Lower leg skin (tissue), 4 donors: ENCODE results near the gene FAM177A1. TPM values are rescaled to one million over a fixed set of nuclear protein-coding genes. Genes with fewer than 3 reads are reported as not detected.
"Not testable (repeated sequence)": the region's sequence is repeated elsewhere in the genome, so short reads cannot be mapped to it uniquely, and the experiment has no call there.

Experiments used
- DNase-seq, 2 donors: peaks; one replicate each; pipeline ENCODE4 v3.0.0-alpha.2; 2019; ENCODE audit warnings: low spot score in 2 of 2
- H3K4me3 ChIP-seq: fragments of 200-600 bp; sonication (generic); 2 replicates; pipeline ENCODE4 v1.5.1; 2017; ENCODE audit warnings: mild to moderate bottlenecking, low read depth; ENCODE audit not compliant: poor library complexity, severe bottlenecking
- CTCF ChIP-seq, 3 donors: fragments of 450-650 bp; IDR thresholded peaks; one replicate each; pipeline ENCODE4 v1.5.1; 2016; ENCODE audit warnings: antibody characterized with exemption in 3 of 3, mild to moderate bottlenecking in 3 of 3, moderate library complexity in 2 of 3
- POLR2A ChIP-seq, 2 donors: fragments of 450-650 bp; IDR thresholded peaks; one replicate each; pipeline ENCODE4 v1.6.1; 2016 to 2017; ENCODE audit warnings: antibody characterized with exemption in 2 of 2, mild to moderate bottlenecking in 1 of 2, moderate library complexity in 1 of 2
- WGBS, 2 donors: methylation state at CpG; one replicate each; pipeline ENCODE4 v1.1.5; 2018; 5-methylcytosine and 5-hydroxymethylcytosine counted together
- intact Hi-C: fragments of 100-400 bp; cut with DNase I; formaldehyde crosslinking; loops from one replicate; pipeline ENCODE4 v1.15.0; 2023; ENCODE audit warnings: low total_unique reads
- total RNA-seq, 4 donors: library from RNA; depleted of rRNA; stranded (reverse); fragments of >200 nt; gene quantifications; one replicate each; pipeline ENCODE4 v1.1.0, GENCODE V29; 2016

The FAM177A1 gene
- total RNA-seq, 4 donors from 2014 or later, result 38.8 to 51.5 (median 47.7) TPM

- no peak for TF ChIP-seq CTCF (IDR thresholded peaks at IDR 0.05)
- TF ChIP-seq POLR2A (IDR thresholded peaks at IDR 0.05), result no peak
- WGBS, 2 donors, result 86% methylated on average over 4 of the region's 4 CpGs
- intact Hi-C loops, result no loop called here
Measured at GRCh38 chr14:35020713-35021112, 25.4 kb upstream of the FAM177A1 start.

GRCh38 chr14:35028435-35028834 is 17.6 kb upstream of the FAM177A1 start:
- no peak for DNase-seq
- TF ChIP-seq CTCF (IDR thresholded peaks at IDR 0.05) (no peak), POLR2A (IDR thresholded peaks at IDR 0.05) (no peak)
- intact Hi-C loops, result no loop called here
- WGBS, 2 donors, result 93 to 96% methylated on average over 2 of the region's 2 CpGs
- no peak overlapping the region for H3K4me3 ChIP-seq

More at GRCh38 chr14:35020713-35021112, 25.4 kb upstream of the FAM177A1 start:
- H3K4me3 ChIP-seq, result no peak overlapping the region
- DNase-seq, result no peak

- intact Hi-C loops, result no loop called here
- 91 to 100% methylated on average over 2 of the region's 2 CpGs for WGBS, 2 donors
- DNase-seq, result no peak
- TF ChIP-seq CTCF (IDR thresholded peaks at IDR 0.05) (no peak), POLR2A (IDR thresholded peaks at IDR 0.05) (no peak)
- H3K4me3 ChIP-seq, result no peak overlapping the region
Measured at GRCh38 chr14:35032562-35032961, 13.5 kb upstream of the FAM177A1 start.

GRCh38 chr14:35034440-35034833 is 11.6 kb upstream of the FAM177A1 start:
- intact Hi-C loops, result no loop called here
- DNase-seq, result no peak
- 88 to 97% methylated on average over 5 of the region's 5 CpGs for WGBS, 2 donors
- no peak overlapping the region for H3K4me3 ChIP-seq
- no peak for TF ChIP-seq CTCF (IDR thresholded peaks at IDR 0.05)
- no peak for TF ChIP-seq POLR2A (IDR thresholded peaks at IDR 0.05)

GRCh38 chr14:35034944-35035554 is 11.0 kb upstream of the FAM177A1 start:
- DNase-seq, H3K4me3 ChIP-seq, intact Hi-C loops: not testable (repeated sequence)
- WGBS, 2 donors, result 94 to 98% methylated on average over 5 of the region's 5 CpGs

GRCh38 chr14:35038312-35038711 is 7.8 kb upstream of the FAM177A1 start:
- intact Hi-C loops, DNase-seq, H3K4me3 ChIP-seq: not testable (repeated sequence)
- WGBS, 2 donors, result 88 to 95% methylated on average over 1 to 15 of the region's 17 CpGs

- no peak overlapping the region for H3K4me3 ChIP-seq
- no peak for TF ChIP-seq POLR2A (IDR thresholded peaks at IDR 0.05)
- TF ChIP-seq CTCF (IDR thresholded peaks at IDR 0.05), result no peak
- 82 to 90% methylated on average over 3 of the region's 3 CpGs for WGBS, 2 donors
- intact Hi-C loops, result no loop called here
- no peak for DNase-seq
Measured at GRCh38 chr14:35042632-35043031, 3.4 kb upstream of the FAM177A1 start.
